ENCODE results near the gene PHACTR3.

PHACTR3 gene

DNA sequence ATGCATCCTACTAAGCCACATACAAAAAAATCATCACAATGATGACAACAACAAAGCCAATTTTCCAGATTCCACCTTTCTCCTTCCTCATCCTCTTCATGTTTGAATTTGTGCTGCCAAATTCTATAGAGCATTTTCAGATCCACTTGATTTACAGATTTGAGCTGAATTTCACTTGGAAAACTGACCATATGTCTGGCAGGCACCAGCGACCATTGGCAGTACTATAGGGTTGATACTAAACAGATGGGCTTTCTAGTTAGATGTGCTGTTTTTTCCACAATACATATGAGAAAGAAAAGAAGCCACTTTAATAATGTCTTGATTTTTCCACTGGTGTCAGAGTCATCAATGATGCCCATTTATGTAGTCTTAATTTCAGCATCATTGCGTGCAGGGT lies 127.0 kb downstream of the PHACTR3 start:
- DNase-seq (ENCODE audit: low read depth in 3 of 3): no peak

GRCh38 chr20:59733351-59733750 lies 129.0 kb downstream of the PHACTR3 start:
- DNase-seq (ENCODE audit: low read depth in 3 of 3): no peak

DNA sequence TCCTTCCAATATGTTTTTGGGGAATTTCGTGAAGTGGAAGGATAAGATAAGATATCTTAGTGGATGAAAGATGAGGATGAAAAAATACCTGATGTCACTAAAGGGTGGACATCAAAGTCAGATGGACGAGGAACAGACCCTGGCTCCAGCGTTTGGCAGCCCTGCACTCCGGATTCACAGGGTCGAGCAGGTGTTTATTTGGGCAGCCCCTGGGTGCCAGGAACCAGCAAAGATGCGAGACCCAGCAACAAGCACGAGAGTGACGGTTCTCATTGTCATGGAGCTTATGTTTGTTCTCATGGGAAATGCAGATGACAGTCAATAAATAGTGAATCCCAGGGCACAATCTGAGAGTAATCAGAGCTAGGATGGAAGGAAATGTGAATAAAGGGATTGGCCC lies 131.1 kb downstream of the PHACTR3 start:
- DNase-seq (ENCODE audit: low read depth in 3 of 3): no peak

GRCh38 chr20:59735917-59736316 lies 131.6 kb downstream of the PHACTR3 start:
- no peak for DNase-seq (ENCODE audit: low read depth in 3 of 3)

DNA sequence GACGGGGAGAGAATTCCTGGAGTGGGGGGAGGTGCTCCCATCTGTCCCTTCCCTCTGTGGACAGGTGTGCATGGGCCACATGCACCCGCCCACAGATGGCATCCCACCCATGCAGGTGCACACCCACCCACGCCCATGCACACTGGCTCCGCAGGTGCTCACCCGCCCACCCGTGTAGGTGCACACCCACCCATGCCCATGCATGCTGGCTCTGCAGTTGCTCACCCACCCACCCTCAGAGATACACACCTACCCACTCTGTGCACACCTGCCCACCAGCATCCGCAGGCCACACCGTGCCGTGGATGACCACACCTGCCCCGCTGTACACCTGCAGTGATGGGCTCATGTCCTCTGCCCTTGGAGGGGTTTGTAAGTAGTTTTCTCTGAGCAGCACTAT lies 132.0 kb downstream of the PHACTR3 start:
- DNase-seq (ENCODE audit: low read depth in 3 of 3): no peak

DNA sequence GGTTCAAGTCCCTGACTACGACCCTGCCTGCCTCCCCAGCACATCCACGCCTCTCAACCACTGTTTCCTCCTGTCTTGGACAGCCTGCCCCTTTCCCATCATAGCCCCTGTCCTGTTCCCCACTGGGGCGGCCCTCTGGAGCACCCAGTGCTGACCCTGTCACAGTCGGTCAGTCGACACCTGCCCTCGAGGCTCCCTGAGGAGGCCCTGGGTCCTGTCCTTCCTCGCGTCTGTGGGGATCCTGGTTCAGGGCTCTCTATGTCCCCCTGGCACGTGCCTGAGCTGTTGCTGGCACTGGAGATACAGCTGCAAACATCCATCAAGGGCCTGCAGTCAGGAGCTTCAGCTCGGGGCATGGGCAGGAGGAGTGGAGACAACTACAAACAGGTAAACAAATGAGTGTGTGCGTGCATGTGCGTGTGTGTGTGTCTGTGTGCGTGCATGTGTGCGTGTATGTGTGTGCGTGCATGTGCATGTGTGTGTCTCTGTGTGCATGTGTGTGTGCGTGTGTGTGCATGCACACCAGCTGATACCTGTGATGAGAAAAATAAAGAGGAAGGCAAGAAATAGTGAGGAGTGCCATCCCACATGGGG lies 132.8 kb downstream of the PHACTR3 start:
- no peak for DNase-seq (ENCODE audit: low read depth in 3 of 3)

DNA sequence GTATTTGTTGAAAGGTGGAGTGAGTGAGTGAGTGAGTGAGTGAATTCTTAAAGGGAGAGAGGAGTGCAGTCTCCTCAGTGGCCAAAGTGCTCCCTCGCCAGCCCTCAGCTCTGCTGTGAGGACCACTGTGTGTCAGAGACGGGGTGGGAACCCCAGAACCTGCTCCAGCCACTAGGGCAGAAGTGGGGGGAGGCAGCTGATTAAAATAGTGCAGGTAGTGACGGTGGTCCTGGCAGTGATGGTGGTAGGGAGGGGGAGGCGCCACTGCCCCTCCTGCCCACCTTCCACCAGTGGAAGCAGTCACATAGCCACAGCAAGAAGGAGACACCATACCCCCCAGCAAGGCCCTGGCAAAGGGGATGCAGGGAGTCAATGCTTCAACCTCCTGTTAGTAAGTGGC lies 133.5 kb downstream of the PHACTR3 start:
- no peak for DNase-seq (ENCODE audit: low read depth in 3 of 3)

GRCh38 chr20:59738851-59739250 lies 134.5 kb downstream of the PHACTR3 start:
- no peak for DNase-seq (ENCODE audit: low read depth in 3 of 3)

GRCh38 chr20:59740621-59741020 lies 136.3 kb downstream of the PHACTR3 start:
- DNase-seq (ENCODE audit: low read depth in 3 of 3): no peak

GRCh38 chr20:59741073-59741472 lies 136.7 kb downstream of the PHACTR3 start:
- no peak for DNase-seq (ENCODE audit: low read depth in 3 of 3)

GRCh38 chr20:59742351-59743095 lies 138.2 kb downstream of the PHACTR3 start:
- no peak for DNase-seq (ENCODE audit: low read depth in 3 of 3)

- DNase-seq (ENCODE audit: low read depth in 3 of 3): no peak
These were observed 139.0 kb downstream of the PHACTR3 start for GRCh38 chr20:59743308-59743707.

DNA sequence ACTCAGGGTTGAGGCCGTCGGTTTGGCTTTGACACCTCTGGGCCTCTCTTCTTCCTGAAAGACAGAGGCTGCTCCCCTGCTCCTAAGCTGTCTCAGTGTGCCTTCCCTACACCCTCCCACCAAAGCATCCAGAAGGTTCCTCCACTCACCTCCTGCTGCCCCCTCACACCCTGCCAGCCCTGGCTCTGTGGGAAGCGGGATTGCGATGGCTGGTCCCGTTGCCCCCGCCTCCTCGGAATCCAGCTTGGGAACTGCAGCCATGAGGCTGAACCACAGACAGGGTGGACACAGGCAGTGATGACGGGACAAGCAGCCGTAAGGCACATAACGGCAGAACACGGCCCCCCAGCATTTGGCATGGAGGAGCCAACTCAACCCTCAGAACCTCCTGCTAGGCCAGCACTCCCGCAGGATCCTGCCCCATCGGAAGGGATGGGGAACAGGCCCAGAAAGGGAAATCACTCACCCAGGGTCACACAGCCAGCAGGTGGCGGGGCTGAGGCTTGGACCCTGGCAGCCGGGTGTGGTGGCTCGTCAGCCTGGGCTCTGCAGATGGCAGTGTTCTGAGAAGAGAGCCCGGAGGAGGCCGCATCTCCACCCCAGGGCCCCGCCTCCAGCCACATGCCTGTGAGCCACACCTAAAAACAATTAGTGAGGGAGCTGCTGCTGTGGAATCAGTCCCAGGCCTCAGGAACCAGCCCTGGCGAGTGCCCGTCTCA lies 139.6 kb downstream of the PHACTR3 start:
- DNase-seq (ENCODE audit: low read depth in 3 of 3): no peak

DNA sequence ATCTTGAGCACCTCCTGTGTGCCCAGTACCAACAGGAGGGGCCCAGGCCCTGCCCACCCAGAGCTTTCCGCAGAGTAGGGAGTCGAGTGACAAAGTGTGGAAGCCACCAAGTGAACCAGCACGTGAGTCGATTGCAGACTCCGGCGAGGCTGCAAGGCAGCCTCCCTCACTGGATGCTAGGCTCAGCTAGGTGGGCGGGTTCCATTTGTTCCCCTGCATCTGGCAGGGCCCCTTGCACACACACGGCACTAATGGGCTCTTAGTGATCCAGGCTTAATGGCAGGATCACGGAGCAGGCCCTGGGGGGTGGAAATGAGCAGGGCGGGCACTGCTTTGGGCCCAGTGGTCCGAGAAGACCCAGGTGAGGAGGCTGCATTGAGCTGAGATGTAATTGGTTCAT lies 140.4 kb downstream of the PHACTR3 start:
- DNase-seq (ENCODE audit: low read depth in 3 of 3): no peak

GRCh38 chr20:59745201-59745600 lies 140.9 kb downstream of the PHACTR3 start:
- DNase-seq (ENCODE audit: low read depth in 3 of 3): no peak

- DNase-seq (ENCODE audit: low read depth in 3 of 3): no peak
These were observed 141.4 kb downstream of the PHACTR3 start for GRCh38 chr20:59745716-59746115.

GRCh38 chr20:59746155-59746554 lies 141.8 kb downstream of the PHACTR3 start:
- DNase-seq (ENCODE audit: low read depth in 3 of 3): no peak

DNA sequence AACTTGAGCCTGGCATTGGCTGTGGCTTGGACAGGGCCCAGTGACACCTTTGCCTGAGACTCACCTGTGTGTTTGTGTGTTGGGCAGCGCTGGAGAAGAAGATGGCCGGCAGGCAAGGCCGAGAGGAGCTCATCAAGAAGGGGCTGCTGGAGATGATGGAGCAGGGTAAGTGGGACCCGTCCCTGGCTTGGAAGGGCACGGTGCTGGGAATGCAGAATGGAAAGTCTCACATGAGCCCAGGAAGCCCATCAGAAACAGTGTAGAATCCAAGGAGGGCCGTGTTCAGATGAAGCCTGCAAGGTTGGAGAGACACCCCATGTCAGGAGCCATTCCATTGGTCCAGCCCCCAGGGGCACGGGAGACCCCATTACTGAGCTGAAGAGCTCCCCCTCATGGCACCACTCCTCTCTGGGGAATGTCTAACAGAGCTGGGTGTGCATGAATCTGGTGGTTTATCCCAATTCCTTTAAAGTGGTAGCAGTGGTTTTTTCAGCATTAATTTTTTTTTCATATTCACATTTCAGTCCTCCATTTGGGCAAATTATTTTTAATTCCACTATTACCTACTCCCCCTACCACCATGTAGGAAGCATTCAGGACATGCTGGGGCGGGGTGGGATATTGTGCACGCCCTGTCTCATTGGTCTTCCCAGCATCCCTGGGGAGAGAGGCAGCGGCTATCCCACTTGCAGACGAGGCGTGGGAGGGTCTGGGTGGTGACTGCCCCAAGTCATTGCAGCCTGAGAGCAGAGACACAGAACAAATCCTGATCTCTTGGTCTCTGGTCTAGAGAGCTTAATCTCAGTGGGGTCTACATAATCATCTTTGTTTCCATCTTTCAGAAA lies 143.6 kb downstream of the PHACTR3 start:
- DNase-seq (ENCODE audit: low read depth in 3 of 3): no peak

GRCh38 chr20:59748619-59749191 lies 144.4 kb downstream of the PHACTR3 start:
- no peak for DNase-seq (ENCODE audit: low read depth in 3 of 3)

GRCh38 chr20:59749301-59749700 lies 145.0 kb downstream of the PHACTR3 start:
- DNase-seq (ENCODE audit: low read depth in 3 of 3): no peak

GRCh38 chr20:59750209-59750840 lies 146.0 kb downstream of the PHACTR3 start:
- DNase-seq (ENCODE audit: low read depth in 3 of 3): no peak
